T-helper 17 cell (primary cell): ENCODE measurements around the gene ATP2B2. TPM values are rescaled to one million over a fixed set of nuclear protein-coding genes. Genes with fewer than 3 reads are reported as not detected.

Experiments used
- ATAC-seq: fragments of 150-1000 bp; cut with Tn5 transposase; 2 replicates; pipeline ENCODE4 v1.10.0; 2021; ENCODE audit warnings: mild to moderate bottlenecking, moderate library complexity
- DNase-seq, 3 donors: peaks; one replicate each; pipeline versions ENCODE4 v3.0.0 to v3.0.0-alpha.2; 2020 to 2021
- H3K9me3 ChIP-seq: one replicate; pipeline ENCODE4 v1.7.0; 2013; ENCODE audit warnings: low read length, mild to moderate bottlenecking; ENCODE audit not compliant: control insufficient read depth, poor library complexity, severe bottlenecking
- H3K27ac Mint-ChIP-seq: one replicate; pipeline ENCODE4 v1.8.0; 2022; ENCODE audit warnings: mild to moderate bottlenecking, moderate library complexity, mixed read lengths
- H3K27me3 Mint-ChIP-seq: one replicate; pipeline ENCODE4 v1.8.0; 2022; ENCODE audit warnings: mixed read lengths
- H3K36me3 Mint-ChIP-seq: one replicate; pipeline ENCODE4 v1.8.0; 2022; ENCODE audit warnings: low read depth, mixed read lengths
- H3K4me1 Mint-ChIP-seq: one replicate; pipeline ENCODE4 v1.8.0; 2022; ENCODE audit warnings: mild to moderate bottlenecking, mixed read lengths
- H3K4me3 Mint-ChIP-seq: one replicate; pipeline ENCODE4 v1.8.0; 2022; ENCODE audit warnings: mild to moderate bottlenecking, moderate library complexity, mixed read lengths
- total RNA-seq, 4 donors: library from RNA in 2 of 4; stranded (reverse) in 2 of 4; gene quantifications; one replicate each; pipeline ENCODE4 v1.2.3 and lab custom pipeline; 2022 to 2026

ATP2B2 gene
- total RNA-seq, 2 donors from 2014 or later = not detected

GRCh38 chr3:10492364-10493201 lies 12.8 kb downstream of the ATP2B2 start:
- no peaks in the 10 kb centered on the region for H3K9me3 ChIP-seq
- Mint-ChIP-seq H3K27ac (no peak overlapping the region), H3K27me3 (peaks cover 12% of the 10 kb centered on the region), H3K4me1 (no peaks in the 10 kb centered on the region), H3K4me3 (no peak overlapping the region), H3K36me3 (peaks cover 3% of the 10 kb centered on the region)
- ATAC-seq (no peak), DNase-seq (no peak)

DNA sequence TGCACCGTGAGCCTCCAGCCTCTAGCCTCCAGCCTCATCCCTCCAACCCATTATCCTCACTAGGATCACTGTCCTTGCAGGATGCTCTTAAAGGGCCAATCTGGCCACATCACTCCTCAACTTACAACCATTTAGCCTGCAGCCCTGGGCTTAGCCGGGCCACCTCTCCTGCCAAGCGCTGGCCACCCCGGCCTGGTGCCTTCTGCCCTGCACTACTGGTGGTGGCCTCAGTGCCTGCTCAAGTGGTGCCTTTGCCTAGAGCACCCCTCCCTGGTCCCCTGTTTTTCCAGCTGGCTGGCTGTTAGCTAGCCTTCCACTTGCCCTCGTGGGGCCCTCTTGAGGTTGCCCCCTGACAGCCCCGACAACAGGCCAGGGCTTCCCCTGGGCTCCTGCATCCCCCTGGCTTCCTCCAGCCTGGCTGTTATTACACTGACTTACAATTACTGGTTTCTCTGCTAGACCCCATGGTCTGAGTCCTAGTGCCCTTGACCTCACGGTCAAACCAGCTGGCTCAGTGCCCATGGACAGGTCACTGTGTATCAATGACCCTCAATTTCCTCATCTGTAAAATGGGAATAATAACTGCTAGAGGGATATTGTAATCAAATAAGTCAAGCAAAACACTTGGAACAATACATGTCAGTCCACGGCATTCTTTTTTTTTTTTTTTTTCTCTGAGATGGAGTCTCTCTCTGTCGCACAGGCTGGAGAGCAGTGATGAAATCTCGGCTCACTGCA lies 15.5 kb downstream of the ATP2B2 start:
- peaks cover 10% of the 10 kb centered on the region for H3K27me3 Mint-ChIP-seq
- no peaks in the 10 kb centered on the region for H3K9me3 ChIP-seq
- H3K27ac Mint-ChIP-seq = no peak overlapping the region
- H3K4me3 Mint-ChIP-seq = no peak overlapping the region
- ATAC-seq = no peak
- DNase-seq = no peak
- H3K36me3 Mint-ChIP-seq = peaks cover 3% of the 10 kb centered on the region
- peaks cover 2% of the 10 kb centered on the region for H3K4me1 Mint-ChIP-seq

DNA sequence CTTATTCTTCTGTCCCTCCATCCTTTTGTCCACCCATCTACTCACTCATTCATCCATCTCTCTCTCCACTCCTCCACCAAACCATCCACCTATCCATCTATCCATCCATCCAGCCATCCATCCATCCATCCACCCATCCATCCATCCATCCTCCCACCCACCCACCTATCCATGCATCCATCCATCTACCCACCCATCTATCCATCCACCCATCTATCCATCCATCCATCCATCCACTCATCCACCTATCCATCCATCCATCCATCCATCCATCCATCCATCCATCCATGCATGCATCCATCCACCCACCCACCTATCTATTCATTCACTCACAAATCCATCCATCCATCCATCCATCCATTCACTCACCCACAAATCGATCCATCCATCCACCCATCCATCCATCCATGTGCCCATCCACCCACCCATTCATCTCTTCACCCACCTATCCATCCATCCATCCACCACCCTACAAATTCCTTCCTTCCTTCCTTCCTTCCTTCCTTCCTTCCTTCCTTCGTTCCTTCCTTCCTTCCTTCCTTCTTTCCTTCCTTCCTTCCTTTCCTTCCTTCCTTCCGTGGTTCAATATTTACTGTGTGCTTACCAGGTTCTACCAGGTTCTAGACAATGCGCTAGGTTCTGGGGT lies 17.3 kb downstream of the ATP2B2 start:
- no peaks in the 10 kb centered on the region for H3K9me3 ChIP-seq
- no peak for ATAC-seq
- H3K4me1 Mint-ChIP-seq = peaks cover 2% of the 10 kb centered on the region
- H3K27me3 Mint-ChIP-seq = peaks cover 17% of the 10 kb centered on the region
- no peak for DNase-seq
- H3K27ac Mint-ChIP-seq = no peak overlapping the region
- H3K4me3 Mint-ChIP-seq = no peak overlapping the region
- H3K36me3 Mint-ChIP-seq = peaks cover 3% of the 10 kb centered on the region

DNA sequence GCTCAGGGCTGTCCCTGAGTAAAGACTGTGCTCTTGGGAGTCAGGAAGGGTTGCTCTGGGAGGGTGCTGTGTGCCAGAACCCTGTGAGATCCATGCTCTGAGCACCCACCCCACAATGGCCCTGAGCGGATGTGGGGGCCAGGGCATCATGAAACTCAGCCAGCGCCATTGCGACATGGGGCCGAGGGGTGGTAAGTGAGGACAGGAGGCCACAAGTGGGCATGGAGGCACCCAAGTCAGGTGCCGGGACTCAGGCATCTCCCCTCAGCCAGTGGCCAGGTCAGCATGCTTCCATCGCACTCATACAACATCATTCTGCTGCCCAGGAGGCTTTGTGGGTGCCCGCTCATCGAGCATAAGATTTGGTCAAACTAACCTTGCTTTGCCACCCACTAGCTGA lies 19.6 kb downstream of the ATP2B2 start:
- no peaks in the 10 kb centered on the region for H3K9me3 ChIP-seq
- no peak for ATAC-seq
- Mint-ChIP-seq H3K27me3 (peaks cover 17% of the 10 kb centered on the region), H3K36me3 (peaks cover 3% of the 10 kb centered on the region), H3K4me3 (no peak overlapping the region), H3K4me1 (peaks cover 2% of the 10 kb centered on the region), H3K27ac (no peak overlapping the region)
- no peak for DNase-seq

DNA sequence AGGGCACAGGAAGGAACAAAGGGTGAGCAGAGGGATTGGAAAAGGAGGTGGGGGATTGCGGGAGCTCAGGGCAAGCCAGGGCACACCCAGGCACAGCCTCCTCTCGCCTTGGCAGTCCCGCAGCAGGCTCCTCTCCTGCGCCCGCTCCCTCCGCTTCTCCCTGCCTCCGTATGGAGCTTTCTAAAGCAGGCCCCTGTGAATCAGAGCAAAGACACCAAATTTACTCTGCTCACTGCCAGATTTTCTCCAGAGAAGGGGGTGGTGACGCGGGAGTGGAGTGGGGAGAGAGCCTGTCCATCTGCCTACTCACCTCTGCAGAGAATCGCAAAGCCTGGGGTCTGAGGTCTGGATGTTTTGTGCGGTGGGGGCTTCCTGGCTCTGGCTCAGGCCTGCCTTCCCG lies 20.0 kb downstream of the ATP2B2 start:
- Mint-ChIP-seq H3K36me3 (peaks cover 3% of the 10 kb centered on the region), H3K4me1 (peaks cover 2% of the 10 kb centered on the region), H3K4me3 (no peak overlapping the region), H3K27me3 (peaks cover 17% of the 10 kb centered on the region), H3K27ac (no peak overlapping the region)
- DNase-seq = no peak
- no peak for ATAC-seq
- H3K9me3 ChIP-seq = no peaks in the 10 kb centered on the region

GRCh38 chr3:10484709-10485108 lies 20.7 kb downstream of the ATP2B2 start:
- peaks cover 3% of the 10 kb centered on the region for H3K36me3 Mint-ChIP-seq
- no peak for DNase-seq
- H3K27me3 Mint-ChIP-seq = peaks cover 14% of the 10 kb centered on the region
- no peaks in the 10 kb centered on the region for H3K9me3 ChIP-seq
- H3K4me1 Mint-ChIP-seq = peaks cover 2% of the 10 kb centered on the region
- ATAC-seq = no peak
- no peak overlapping the region for H3K4me3 Mint-ChIP-seq
- H3K27ac Mint-ChIP-seq = no peak overlapping the region

- Mint-ChIP-seq H3K4me1 (peaks cover 2% of the 10 kb centered on the region), H3K27ac (no peak overlapping the region), H3K36me3 (no peaks in the 10 kb centered on the region), H3K27me3 (peaks cover 13% of the 10 kb centered on the region), H3K4me3 (no peak overlapping the region)
- H3K9me3 ChIP-seq = no peaks in the 10 kb centered on the region
- DNase-seq (no peak), ATAC-seq (no peak)
These were observed 21.6 kb downstream of the ATP2B2 start for GRCh38 chr3:10483686-10484345.

DNA sequence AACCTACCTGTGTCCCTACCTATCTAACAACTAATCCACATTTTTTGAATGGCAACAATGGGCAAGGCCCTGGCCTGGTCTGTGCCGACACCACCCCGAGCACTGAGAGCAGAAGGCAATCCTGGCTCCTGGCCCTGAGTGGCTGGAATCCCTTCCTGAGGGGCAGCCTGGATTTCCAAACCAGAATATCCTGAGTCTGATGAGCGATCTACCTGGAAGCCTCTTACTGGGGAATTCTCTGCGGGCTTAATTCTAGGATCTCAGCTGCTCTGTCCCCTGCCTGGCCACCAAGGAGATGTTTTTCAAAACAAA lies 22.1 kb downstream of the ATP2B2 start:
- DNase-seq (no peak), ATAC-seq (no peak)
- Mint-ChIP-seq H3K4me3 (no peak overlapping the region), H3K27ac (no peak overlapping the region), H3K27me3 (peaks cover 13% of the 10 kb centered on the region), H3K36me3 (no peaks in the 10 kb centered on the region), H3K4me1 (peaks cover 2% of the 10 kb centered on the region)
- H3K9me3 ChIP-seq = no peaks in the 10 kb centered on the region

DNA sequence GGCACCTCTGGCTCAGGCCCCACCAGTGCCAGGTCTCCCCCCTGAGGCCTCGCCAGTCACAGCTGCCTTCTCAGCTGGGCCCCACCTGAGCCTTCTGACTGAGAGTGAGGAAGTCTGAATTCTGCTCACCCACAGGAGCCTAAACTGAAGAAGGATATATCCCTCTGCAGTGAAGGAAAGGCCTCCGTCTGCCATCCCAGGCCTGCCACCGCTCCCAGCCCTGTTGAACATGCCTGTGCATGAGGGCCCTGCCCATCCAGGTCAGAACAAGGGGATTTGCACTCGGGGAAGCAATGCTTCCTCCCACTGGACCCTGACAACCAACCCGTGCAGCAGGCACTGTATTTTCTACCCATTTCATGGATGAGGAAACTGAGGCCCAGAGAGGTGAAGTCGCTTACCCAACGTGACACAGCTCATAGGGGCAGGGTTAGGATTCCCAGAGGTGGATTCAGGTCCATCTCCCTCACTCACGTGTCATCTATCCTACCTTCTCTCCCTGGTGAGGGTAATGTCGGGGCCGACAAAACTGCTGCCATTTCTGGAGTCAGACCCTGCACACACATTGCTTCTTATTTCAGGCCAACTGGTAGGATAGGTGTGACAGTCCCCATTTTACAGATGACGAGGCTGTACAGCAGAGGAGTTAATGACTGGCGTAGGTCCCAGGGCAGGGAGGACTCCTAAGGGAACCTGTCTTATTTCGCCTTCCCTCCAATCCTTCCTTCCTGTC lies 22.6 kb downstream of the ATP2B2 start:
- Mint-ChIP-seq H3K4me1 (peaks cover 2% of the 10 kb centered on the region), H3K27ac (no peak overlapping the region), H3K36me3 (no peaks in the 10 kb centered on the region), H3K27me3 (peaks cover 13% of the 10 kb centered on the region), H3K4me3 (no peak overlapping the region)
- no peak for DNase-seq
- H3K9me3 ChIP-seq = no peaks in the 10 kb centered on the region
- no peak for ATAC-seq

GRCh38 chr3:10480871-10481378 lies 24.5 kb downstream of the ATP2B2 start:
- H3K27me3 Mint-ChIP-seq = peaks cover 8% of the 10 kb centered on the region
- peak overlapping the region; percentile 22 for H3K4me3 Mint-ChIP-seq
- ATAC-seq (no peak), DNase-seq (no peak)
- no peaks in the 10 kb centered on the region for H3K36me3 Mint-ChIP-seq
- H3K27ac Mint-ChIP-seq = no peak overlapping the region
- no peaks in the 10 kb centered on the region for H3K9me3 ChIP-seq
- no peaks in the 10 kb centered on the region for H3K4me1 Mint-ChIP-seq

GRCh38 chr3:10479311-10479710 lies 26.1 kb downstream of the ATP2B2 start:
- H3K9me3 ChIP-seq = no peaks in the 10 kb centered on the region
- DNase-seq (no peak), ATAC-seq (no peak)
- Mint-ChIP-seq H3K4me3 (no peak overlapping the region), H3K27ac (no peak overlapping the region), H3K36me3 (no peaks in the 10 kb centered on the region), H3K27me3 (peaks cover 6% of the 10 kb centered on the region), H3K4me1 (no peaks in the 10 kb centered on the region)

DNA sequence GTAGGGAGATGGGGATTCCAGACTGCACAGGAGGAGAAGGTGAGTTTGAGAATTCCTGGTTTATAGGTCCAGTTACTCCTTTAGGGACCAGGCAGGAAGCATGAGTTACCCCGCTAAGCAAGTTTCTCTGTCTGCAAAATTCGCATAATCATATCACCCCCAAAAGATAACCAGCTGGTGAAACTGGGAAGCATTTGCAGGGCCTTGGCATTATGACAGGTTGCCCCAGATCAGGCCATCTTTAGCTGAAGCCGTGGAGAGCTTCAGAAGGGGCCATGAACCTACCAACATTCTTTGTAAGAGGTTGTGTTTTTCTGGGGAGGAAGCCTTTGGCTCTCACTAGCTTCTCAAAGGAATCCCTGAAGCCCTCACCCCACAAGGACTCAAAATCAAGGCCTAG lies 29.4 kb downstream of the ATP2B2 start:
- H3K9me3 ChIP-seq = no peaks in the 10 kb centered on the region
- Mint-ChIP-seq H3K4me3 (no peak overlapping the region), H3K27ac (no peak overlapping the region), H3K36me3 (no peaks in the 10 kb centered on the region), H3K4me1 (peaks cover 3% of the 10 kb centered on the region), H3K27me3 (peaks cover 20% of the 10 kb centered on the region)
- no peak for DNase-seq
- no peak for ATAC-seq
